Measurements from ENCODE around the gene CABCOCO1.
"Not testable (repeated sequence)": the region's sequence is repeated elsewhere in the genome, so short reads cannot be mapped to it uniquely, and the experiment has no call there.

CABCOCO1 gene

DNA sequence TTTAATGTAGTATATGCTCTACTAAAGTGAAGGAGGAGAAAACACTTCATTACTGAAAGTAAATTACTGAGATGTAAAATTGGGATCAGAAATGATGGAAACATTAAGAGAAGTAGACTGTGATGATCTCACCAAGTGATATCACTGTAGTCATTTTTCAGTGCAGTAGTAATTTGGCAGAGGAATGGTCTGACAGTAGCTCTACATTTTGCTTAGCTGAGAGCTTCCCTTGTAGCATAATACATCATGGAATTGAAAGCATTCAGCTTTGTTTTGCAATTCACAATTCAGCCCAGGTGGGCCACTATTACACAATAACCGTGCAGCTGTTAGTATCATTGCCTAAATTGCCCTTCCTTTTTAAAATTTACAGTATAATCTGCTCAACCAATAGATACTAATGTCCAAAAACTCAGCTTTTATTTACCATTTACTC, 19.4 kb upstream of the CABCOCO1 start:
- DNase-seq, result no peak

DNA sequence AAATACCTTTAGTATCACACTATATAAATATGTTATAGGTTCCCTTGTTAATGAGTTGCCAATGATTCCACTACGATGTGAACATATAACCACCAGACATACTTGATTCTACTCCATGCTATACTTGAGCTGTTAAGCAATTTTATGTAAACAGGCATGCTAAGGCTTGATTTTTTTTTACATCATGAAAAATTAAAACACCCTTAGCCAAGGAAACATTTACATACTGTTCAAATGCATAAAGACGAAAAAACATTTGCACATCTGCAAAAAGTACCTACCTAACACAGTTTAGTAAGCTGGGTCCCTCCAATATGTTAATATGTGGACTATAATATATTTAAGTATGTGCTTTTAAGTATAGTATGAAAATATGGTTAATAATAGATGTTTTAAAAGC, 9.0 kb upstream of the CABCOCO1 start:
- DNase-seq, result no peak

DNA sequence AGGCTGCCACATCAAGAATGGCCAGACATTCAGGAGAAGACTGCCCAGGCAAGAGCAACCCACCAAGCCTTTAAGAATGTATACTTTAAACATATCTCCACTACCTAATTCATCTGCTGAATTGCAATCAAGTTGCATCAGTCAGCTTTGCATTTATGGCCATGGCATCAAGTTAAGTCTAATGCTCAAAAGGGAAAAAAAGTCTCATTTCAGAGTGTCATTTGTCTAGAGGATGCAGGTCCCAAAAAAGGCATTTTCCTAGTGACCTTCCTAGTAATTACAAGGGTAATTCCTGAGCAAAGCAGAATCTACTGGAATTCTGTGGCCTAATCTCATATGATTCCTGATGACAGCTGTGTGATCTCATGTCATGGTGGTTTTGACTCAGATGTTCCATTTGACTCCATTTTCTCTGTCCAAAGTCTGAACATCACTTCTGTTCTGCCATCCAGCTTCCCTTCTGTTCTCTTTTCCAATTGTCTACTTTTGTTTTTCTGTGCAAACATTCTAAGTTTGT, 7.3 kb upstream of the CABCOCO1 start:
- DNase-seq, result no peak

DNA sequence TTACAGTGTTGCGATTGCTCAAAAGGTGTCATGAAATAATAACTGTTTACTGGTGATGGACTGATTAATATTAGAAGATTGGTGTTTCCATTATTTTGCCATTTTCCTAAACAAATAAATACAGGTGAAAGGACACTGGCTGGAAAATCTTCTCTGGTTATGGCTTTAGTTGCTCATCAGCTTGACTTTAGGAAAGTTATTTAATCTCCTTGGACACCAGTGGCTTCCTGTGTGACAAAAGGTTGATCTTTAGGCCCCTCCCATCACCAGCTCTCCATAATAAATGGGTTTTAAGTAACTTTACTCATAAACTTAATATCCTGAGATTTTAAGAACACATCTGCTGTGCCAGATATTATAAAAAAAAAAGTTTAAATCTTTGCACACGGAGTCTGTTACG, 737 bp downstream of the CABCOCO1 start:
- DNase-seq, result no peak

DNA sequence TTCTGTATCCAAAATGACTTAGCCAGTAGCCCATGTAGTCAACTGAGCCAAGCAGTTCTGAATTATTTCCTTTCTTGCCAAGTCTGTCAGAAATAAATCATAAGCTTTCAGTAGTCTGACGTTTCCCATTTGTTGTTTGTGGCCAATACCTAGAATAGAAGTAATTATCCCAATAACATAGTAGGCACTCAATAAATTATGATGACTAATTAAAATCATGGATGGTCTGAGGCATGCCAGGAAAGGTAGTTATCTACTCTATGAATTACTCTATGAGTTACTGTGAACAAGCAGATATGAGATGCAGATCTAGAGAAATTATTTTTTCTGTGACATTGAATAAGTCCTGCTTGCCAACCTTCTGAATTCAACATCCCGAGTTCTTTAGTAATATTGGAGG, 2.3 kb downstream of the CABCOCO1 start:
- DNase-seq, result no peak

DNA sequence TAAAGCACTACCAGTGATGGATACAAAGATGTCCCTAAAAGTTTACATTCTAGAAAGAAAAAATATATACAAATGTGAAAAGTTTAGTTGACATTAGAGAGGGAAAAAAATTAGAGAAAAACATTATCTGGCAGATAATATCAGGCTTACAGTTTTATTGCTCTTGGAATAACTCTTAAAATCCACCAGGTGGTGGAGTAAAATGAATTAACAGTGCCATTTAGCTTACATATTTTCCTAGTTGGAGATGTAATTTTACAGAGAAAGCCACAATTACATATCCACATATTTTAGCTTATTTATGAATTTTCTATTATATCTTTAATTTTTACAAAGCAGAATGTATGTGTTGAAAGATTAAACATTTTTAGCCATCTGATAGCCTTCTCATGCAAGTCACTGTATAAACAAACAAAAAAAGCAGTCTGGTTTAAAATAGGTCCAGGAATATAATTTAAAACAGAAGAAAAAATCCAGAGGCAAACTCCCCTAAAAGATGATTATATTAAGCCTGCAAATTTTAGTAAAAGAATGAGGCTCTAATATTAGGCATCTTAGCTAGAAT, 6.5 kb downstream of the CABCOCO1 start:
- no peak for DNase-seq

DNA sequence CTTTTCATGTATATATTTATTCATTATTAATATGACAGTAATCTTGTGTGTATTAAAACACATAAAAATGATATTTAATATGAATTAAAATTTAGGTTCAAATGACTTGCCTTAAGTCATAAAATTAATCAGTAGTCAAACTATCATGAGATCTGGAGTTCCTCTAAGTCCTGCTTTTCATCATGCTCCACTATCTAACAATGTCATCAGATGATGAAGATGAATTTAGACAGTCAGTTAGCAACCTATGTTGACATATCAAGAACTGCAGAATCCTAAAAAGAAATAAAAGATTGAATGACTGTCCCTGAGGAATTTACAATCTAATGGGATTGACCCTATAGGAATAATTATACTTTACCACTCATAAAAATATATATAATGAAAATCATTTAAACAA, 7.1 kb downstream of the CABCOCO1 start:
- no peak for DNase-seq

DNA sequence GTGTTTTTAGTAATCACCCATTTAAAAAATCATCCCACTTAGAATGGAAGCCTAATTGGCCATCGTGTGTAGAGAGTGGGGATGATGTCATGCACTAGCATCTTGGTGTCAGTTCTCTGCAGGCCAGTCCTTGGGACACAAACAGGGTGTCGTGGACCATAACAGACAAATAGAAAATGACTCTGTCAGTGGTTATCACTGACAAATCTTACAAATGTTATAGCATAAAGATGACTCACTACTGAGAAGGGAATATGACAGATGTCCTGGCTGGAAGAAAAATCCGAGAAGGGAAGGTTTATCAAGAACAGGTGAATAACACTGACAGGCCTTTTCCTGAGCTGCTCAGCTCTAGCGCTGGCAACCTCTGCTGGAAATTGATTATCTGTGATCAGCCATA, 10.6 kb downstream of the CABCOCO1 start:
- DNase-seq, result no peak

DNA sequence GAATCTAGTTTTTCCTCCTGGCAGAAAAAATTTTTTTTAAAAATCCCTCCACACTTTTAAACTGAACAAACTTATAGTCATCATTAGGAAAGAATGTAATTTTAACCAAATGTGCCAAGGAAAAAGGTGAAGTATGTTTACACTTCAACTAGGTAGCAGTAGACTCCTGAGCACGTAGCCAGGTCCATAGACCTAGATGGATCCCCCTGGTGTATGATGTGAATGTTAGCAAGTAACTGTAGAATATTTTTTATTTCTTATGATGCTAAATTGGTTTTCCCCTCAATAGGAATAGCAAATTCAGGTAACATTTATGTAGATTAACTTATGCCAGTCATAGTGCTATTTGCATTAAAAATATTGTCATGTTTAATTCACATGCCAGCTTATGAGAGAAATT, 19.6 kb downstream of the CABCOCO1 start:
- DNase-seq, result no peak

DNA sequence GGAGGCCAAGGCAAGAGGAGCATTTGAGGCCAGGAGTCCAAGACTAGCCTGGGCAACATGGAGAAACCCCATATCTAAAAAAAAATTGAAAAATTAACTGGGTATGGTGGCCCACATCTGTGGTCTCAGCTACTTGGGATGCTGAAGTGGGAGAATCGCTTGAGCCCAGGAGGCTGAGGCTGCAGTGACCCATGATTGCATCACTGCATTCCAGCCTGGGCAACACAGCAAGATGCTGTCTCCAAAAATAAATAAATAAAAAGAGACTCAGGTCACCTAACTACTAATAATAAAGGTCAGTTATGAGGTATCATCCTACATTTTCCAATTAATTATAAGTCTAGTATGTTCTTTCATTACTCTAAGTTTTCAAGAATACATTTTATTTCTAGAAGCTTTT, 20.6 kb downstream of the CABCOCO1 start:
- no peak for DNase-seq

DNA sequence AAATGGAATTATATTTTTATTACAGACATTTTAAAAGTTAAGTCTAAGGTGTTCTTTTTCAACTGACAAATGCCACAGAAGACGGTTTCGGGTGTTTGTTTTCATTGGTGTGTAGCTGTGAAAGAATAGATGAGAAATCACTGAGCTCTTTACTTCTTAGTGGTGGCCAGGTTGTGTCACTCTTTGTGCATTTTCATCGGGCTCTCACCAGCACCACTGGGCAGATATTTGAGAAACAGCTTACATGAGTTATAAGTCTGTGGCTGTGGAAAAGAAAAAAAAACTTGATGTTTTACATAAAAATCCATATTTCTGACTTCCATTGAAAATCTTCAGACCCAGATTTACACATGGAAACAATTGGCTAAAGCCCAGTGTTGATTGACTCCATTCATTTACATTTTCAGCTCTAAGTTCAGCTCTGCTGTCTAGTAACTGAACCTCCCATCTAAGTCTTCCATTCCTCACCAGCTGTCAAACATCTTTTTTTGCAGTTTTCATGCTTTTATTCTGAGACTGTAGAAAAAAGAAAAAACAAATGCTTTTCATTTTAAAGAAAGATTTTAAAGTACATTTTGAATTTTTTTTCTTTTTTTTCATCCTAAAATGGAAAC, 22.3 kb downstream of the CABCOCO1 start:
- DNase-seq, result no peak

DNA sequence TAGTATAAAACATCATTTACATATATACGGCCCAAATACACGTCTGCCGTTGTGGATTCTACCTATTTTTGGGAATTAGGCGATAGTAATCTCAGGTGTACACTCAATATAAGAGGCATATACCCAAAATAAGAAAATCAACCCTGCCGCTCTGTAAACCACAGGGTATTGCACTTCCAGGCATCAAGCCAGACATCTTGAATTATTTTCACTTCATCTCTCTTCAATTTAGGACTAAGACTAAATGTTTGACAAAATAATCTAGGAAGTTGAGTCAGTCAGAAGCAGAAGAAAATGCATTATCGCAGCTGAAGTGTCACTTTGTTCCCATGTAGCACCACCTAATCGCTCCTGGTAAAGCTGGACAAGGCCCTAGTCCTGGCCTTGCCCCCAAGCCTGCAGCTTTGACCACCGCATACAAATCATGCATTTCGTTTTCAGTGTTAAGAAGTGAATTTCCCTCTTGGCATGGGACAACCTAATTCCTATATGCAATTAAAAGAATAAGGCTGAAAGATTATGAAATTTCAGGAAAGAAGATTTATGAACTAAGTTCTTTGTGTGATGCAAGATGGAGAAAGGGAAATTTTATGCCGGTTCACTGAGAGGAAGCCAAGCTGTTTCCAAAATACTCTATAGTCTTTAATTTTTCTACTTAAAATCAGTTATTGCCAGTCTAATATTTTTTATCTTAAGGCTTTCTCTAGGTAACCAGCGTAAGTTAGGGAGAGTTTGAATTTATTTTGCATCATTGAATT, 26.0 kb downstream of the CABCOCO1 start:
- DNase-seq, result no peak

DNA sequence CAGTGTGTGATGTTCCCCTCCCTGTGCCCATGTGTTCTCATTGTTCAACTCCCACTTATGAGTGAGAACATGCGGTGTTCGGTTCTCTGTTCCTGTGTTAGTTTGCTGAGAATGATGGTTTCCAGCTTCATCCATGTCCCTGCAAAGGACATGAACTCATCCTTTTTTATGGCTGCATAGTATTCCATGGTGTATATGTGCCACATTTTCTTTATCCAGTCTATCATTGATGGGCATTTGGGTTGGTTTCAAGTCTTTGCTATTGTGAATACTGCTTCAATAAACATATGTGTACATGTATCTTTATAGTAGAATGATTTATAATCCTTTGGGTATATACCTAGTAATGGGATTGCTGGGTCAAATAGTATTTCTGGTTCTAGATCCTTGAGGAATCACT, 28.9 kb downstream of the CABCOCO1 start:
- not testable (repeated sequence) for DNase-seq

DNA sequence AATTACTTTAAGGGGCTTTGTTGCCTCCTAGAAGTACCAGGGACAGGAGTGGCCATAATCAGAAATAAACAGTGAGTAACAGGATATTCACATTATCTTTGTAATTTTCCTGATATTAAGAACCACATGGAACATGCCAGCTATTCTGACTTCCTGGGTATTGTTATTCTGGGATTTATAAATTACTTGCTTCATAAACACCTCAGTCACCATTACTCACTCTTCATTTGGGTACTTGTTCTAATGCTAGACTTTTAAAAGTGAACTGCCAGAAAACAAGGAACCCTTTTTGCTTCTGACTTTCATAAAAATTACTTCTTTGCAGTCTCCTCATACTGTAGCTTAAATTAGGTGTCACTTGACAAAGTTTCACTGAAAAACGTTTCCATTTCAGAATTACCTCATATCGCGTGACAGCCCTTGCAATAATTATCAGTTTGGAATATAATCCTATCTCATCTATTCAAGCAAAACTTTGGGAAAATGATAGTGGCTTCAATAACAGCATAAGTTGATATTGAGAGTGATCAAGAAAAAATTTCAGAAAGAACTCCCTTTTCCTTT, 29.8 kb downstream of the CABCOCO1 start:
- DNase-seq, result no peak

DNA sequence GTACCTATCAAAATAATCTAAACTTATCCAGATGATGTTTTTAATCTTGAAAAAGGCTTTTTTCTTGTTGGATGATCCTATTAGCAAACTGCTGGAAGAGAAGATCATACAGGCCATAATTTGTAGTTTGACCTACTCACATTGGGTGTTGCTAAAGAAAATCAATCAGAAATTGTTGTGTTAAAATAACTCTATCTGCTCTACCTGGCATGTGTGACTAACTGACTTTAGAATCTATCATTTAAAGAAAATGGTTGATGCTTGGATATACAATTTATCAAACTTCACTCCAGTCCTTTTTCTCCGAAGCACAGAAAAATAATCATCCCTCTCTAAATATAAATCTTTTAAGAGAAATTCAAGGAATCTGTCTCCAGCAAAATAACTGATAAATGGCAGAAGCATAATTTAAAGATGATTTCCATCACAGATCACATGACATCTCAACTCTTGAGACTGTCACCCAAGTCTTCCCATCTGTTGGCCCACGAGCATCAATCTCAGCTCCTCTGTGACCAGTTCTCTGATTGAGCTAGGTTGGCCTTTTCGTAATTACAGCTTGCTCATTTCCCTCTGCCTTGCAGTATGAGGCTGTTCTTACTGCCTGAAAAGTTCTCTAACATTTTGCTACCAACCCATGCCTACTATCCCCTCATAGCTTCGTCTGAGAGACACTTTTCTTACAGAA, 36.4 kb downstream of the CABCOCO1 start:
- DNase-seq, result no peak

DNA sequence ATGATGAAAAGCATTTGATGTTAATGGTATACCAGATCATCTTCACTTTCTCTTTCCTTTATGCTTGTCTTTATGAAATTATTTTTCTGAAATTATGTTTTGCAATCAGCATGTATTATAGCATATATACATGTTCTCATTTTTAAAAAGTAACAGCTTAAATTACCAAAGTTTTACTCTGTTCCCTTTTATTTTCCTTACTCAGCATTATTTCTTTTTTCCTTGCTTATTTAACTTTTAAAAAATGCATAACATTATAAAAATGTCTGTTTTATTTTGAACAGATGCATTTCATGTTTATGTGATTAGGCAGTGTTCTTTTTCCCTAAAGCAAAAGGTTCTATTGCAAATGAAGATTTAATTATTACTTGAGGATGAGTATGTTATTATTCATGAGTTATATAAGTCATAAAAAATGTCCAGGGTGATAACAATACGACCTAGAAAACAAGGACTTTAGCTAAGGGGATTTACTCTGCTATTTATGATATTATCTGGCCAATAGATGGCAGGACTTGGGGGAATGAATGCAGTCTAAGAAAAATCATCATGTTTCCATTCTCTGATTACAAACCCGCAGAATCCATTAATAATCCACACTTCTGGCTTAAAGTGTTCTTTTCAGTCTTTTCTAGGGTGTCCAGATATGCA, 38.5 kb downstream of the CABCOCO1 start:
- no peak for DNase-seq

DNA sequence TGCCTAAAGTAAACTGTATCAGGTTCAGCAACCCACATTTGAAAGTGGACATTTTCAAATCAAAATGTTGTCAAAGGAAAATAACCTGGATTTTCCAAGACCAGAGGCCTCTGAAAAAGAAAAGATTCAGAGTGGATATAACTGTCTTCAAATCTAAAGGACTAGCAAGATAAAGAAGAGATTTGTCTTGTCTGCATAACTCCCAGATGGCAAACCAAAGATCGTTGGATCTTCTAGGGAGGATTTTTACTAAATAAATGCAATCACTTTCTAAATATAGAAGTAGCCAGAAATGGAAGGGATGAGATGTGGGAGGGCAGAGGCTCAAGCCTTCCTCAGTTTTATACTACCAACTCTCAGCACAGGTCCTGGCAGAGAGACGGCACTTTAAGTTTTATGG, 39.0 kb downstream of the CABCOCO1 start:
- DNase-seq, result no peak

DNA sequence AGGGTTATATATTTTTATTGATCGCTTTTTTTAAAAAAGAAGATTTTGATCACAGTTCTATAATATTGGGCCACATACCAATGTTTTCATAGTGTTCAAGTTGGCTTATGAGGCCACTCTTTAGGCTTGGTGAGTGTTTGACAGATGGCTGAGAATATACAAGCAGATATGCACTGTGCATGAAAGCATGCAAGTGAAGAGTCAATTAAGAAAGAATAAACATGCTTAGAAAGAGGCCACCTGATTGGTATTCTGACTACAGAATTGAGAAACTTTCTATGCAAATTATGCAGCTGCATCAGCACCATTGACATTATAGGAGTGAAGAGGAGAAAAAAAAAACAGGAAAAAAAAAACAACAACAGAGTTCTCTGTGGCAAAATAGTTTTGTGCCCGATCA, 39.9 kb downstream of the CABCOCO1 start:
- DNase-seq, result no peak

DNA sequence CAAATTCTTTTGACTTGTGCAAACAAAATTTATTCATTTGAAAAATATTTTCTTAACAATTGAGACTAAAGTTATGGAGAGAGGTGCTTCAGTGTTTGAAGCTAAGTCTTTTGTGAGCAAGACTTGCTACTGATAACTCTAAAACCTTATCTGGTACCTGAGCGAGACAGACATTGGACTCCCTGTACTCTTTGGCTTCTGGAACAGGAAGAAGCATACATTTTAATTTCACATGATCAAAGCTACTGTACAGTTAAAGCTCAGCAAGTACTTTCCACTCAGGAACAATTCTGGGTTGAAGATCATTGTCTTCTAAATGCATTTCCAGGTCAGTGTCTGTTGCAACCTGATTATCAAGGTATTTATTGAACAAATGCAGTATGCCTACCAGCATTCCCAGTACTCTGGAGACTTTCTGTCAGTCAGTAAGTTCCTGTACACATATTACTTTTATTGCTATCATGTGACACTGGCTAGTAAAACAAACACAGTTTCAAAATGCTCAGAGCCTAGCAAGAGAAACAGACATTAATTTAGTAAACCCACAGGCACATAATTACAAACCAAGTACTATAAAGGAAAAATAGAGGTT, 42.4 kb downstream of the CABCOCO1 start:
- no peak for DNase-seq

DNA sequence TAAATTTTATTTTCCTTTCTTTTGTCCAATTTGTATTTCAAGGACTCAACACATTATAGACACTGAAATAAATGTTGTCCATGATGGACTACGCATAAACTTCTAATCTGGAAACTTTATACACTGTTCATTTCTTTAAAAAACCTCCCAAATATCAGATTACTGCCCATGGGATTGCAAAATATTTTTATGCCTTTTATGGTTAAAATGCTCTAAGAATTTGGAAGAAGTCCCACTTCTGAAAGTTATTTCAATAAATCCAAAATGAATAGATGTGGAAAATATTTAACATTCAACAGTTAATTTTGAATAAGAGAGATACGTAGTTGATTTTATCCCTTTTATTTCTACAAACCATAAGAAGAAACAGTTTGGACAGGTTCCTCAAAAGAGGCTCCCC, 46.1 kb downstream of the CABCOCO1 start:
- DNase-seq, result no peak

DNA sequence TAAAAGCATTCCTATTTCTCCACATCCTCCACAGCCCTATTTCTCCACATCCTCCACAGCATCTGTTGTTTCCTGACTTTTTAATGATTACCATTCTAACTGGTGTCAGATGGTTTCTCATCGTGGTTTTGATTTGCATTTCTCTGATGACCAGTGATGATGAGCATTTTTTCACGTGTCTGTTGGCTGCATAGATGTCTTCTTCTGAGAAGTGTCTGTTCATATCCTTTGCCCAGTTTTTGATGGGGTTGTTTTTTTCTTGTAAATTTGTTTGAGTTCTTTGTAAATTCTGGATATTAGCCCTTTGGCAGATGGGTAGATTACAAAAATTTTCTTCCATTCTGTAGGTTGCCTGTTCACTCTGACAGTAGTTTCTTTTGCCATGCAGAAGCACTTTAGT, 49.4 kb downstream of the CABCOCO1 start:
- DNase-seq, result not testable (repeated sequence)

DNA sequence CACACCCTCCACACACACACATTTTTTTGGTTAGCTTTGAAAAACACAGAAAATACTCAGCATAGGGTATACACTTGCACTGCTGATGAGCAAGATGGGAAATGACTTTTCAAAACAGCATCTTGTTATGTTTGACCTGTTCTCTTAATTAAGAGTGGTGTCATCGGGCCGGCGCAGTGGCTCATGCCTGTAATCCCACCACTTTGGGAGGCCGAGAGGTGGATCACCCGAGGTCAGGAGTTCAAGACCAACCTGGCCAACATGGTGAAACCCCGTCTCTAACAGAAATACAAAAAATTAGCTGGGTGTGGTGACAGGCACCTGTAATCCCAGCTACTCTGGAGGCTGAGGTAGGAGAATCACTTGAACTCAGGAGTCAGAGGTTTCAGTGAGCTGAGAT, 56.7 kb downstream of the CABCOCO1 start:
- DNase-seq, result not testable (repeated sequence)

All from NCI-H1694 treated with DMSO at 0.1 percent for 48 hours (cell line).